B cell (primary cell): ENCODE data around the gene MYO16. TPM values are rescaled to one million over a fixed set of nuclear protein-coding genes. Genes with fewer than 3 reads are reported as not detected.

Experiments used
- ATAC-seq: fragments of 200-7000 bp; cut with Tn5 transposase; one replicate; pipeline ENCODE4 v1.10.0; 2021; ENCODE audit warnings: low read depth, mild to moderate bottlenecking, moderate number of reproducible peaks, moderate library complexity
- CTCF ChIA-PET: fragments of 350-600 bp; sonication (Branson Sonifier 250); formaldehyde crosslinking; loops from one replicate; lab custom pipeline; 2021; ENCODE audit warnings: antibody characterized with exemption, inconsistent platforms; lab: Charles Lee
- POLR2A ChIA-PET: fragments of 350-600 bp; sonication (Branson Sonifier 250); formaldehyde crosslinking; loops from one replicate; lab custom pipeline; 2021; ENCODE audit warnings: antibody characterized with exemption; lab: Charles Lee
- DNase-seq: peaks from one replicate; pipeline ENCODE4 v3.0.0; 2013
- H2AFZ ChIP-seq: 2 replicates; pipeline ENCODE4 v1.6.1; 2012; ENCODE audit warnings: mild to moderate bottlenecking, low read depth, low read length; ENCODE audit not compliant: insufficient read depth, poor library complexity, severe bottlenecking
- H3K27ac ChIP-seq, 2 donors: 1 replicate in 1 of 2; 2 replicates in 1 of 2; pipeline ENCODE4 v1.5.1; 2012 to 2013; ENCODE audit warnings: low read length in 2 of 2, mild to moderate bottlenecking in 2 of 2, moderate library complexity in 1 of 2
- H3K27me3 ChIP-seq, 4 experiments: fragments of 200-600 bp in 1 of 4; sonication (generic) in 1 of 4; replicated peaks in 1 of 4; 1 replicate in 2 of 4; 2 replicates in 2 of 4; pipeline versions ENCODE4 v1.6.1 to v1.7.0; 2013 to 2016; ENCODE audit warnings: low read length in 3 of 4, mild to moderate bottlenecking in 2 of 4, mixed read lengths in 1 of 4, moderate library complexity in 1 of 4; ENCODE audit not compliant: insufficient read depth in 4 of 4, control insufficient read depth in 3 of 4; ENCODE audit errors: control extremely low read depth in 1 of 4
- H3K36me3 ChIP-seq, 2 experiments: replicated peaks in 1 of 2; 1 replicate in 1 of 2; 2 replicates in 1 of 2; pipeline versions ENCODE4 v1.6.1 to v1.7.1; 2013; ENCODE audit warnings: low read length in 1 of 2; ENCODE audit not compliant: insufficient read depth in 2 of 2, control insufficient read depth in 1 of 2; ENCODE audit errors: control extremely low read depth in 1 of 2, extremely low read depth in 1 of 2
- H3K4me1 ChIP-seq, 2 donors: fragments of 200-600 bp in 1 of 2; sonication (generic) in 1 of 2; 1 replicate in 1 of 2; 2 replicates in 1 of 2; pipeline versions ENCODE4 v1.5.1 to v1.6.1; 2013 to 2017; ENCODE audit warnings: low read length in 2 of 2; ENCODE audit not compliant: control insufficient read depth in 2 of 2, insufficient read depth in 2 of 2
- H3K4me2 ChIP-seq: replicated peaks from 2 replicates; pipeline ENCODE3; 2012; ENCODE audit warnings: mild to moderate bottlenecking, low read depth, low read length; ENCODE audit not compliant: poor library complexity, severe bottlenecking
- H3K4me3 ChIP-seq, 5 experiments: fragments of 200-600 bp in 1 of 5; sonication (generic) in 1 of 5; 1 replicate in 3 of 5; 2 replicates in 2 of 5; pipeline versions ENCODE4 v1.5.1 to v1.7.0; 2011 to 2016; ENCODE audit warnings: low read length in 4 of 5, mild to moderate bottlenecking in 4 of 5, low read depth in 2 of 5, control low read depth in 1 of 5, moderate library complexity in 1 of 5; ENCODE audit not compliant: insufficient read depth in 1 of 5; ENCODE audit errors: control extremely low read depth in 1 of 5, extremely low read depth in 1 of 5
- H3K79me2 ChIP-seq: fragments of 200-600 bp; sonication (generic); one replicate; pipeline ENCODE4 v1.6.0; 2016; ENCODE audit warnings: low read length; ENCODE audit not compliant: control insufficient read depth, insufficient read depth
- H3K9ac ChIP-seq: fragments of 200-600 bp; sonication (generic); 2 replicates; pipeline ENCODE4 v1.6.1; 2017; ENCODE audit warnings: mild to moderate bottlenecking, low read length, moderate library complexity
- H3K9me3 ChIP-seq, 3 donors: one replicate each; pipeline versions ENCODE4 v1.6.1 to v1.7.1; 2013; ENCODE audit warnings: low read length in 2 of 3; ENCODE audit not compliant: control insufficient read depth in 2 of 3, insufficient read depth in 1 of 3; ENCODE audit errors: control extremely low read depth in 1 of 3
- H4K20me1 ChIP-seq: 2 replicates; pipeline ENCODE4 v1.6.0; 2012; ENCODE audit warnings: mild to moderate bottlenecking, low read length; ENCODE audit not compliant: insufficient read depth, control insufficient read depth, poor library complexity, severe bottlenecking
- H3K27ac Mint-ChIP-seq: one replicate; pipeline ENCODE4 v1.8.0; 2021; ENCODE audit warnings: mixed read lengths
- H3K27me3 Mint-ChIP-seq: one replicate; pipeline ENCODE4 v1.8.0; 2021; ENCODE audit warnings: mixed read lengths
- H3K4me1 Mint-ChIP-seq: one replicate; pipeline ENCODE4 v1.8.0; 2021; ENCODE audit warnings: mixed read lengths
- H3K4me3 Mint-ChIP-seq: one replicate; pipeline ENCODE4 v1.8.0; 2021; ENCODE audit warnings: mixed read lengths
- H3K9me3 Mint-ChIP-seq: one replicate; pipeline ENCODE4 v1.8.0; 2022; ENCODE audit warnings: mixed read lengths; ENCODE audit not compliant: insufficient read depth
- EZH2 ChIP-seq: IDR thresholded peaks from 2 replicates; pipeline ENCODE4 v1.6.1; 2012; ENCODE audit warnings: borderline replicate concordance, low read depth, mild to moderate bottlenecking, moderate library complexity, low read length; ENCODE audit not compliant: insufficient read depth, poor library complexity, severe bottlenecking
- WGBS: methylation state at CpG from one replicate; pipeline ENCODE4 v1.1.5; 2013; ENCODE audit warnings: missing lambda C conversion rate; ENCODE audit not compliant: insufficient coverage; 5-methylcytosine and 5-hydroxymethylcytosine counted together
- intact Hi-C: fragments of 100-400 bp; cut with micrococcal nuclease; formaldehyde crosslinking; loops from one replicate; pipeline ENCODE4 v1.10.0; 2022
- polyA plus RNA-seq: library from polyadenylated mRNA; depleted of rRNA; stranded (reverse); fragments of >200 nt; gene quantifications from 2 replicates; pipeline ENCODE4 v1.2.3, GENCODE V29; 2012
- total RNA-seq, 2 donors: library from RNA; stranded (reverse); fragments of 120-200 nt in 1 of 2; gene quantifications; 1 replicate in 1 of 2; 2 replicates in 1 of 2; pipeline versions ENCODE4 v1.2.3 to v1.2.4, GENCODE V29; 2013 to 2022
- TF ChIP-seq, protein P1 (sequence below): fragments of 200-600 bp; IDR thresholded peaks from one replicate; pipeline ENCODE4 v1.8.0; 2022; ENCODE audit warnings: antibody characterized with exemption, mild to moderate bottlenecking

MYO16 gene
- total and polyA plus RNA-seq, 2 donors (not counting 1 experiment from before 2014, with no cell fraction given) = not detected

DNA sequence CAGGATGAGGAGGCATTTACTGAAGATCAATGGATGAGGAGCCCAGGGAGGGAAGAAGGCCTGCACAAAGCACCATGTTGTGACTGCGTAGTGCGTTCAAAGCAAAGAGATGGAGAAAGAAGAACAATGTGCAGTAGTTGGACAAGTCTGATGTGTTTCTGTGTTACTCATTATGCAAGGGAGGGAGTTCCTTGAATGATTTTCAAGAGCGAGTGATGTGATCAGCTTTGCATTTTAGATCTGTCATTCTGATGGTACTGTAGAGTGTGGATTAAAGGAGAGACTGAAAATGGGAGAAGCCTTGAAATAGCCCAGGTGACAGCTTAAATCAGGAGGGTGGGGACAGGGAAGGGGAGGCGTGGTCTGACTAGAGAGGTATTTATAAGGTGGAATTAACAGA, 9.5 kb downstream of the MYO16 start:
- no peaks in the 10 kb centered on the region for H3K27me3 Mint-ChIP-seq
- DNase-seq = no peak
- Histone ChIP-seq H3K9me3 (no peaks in the 10 kb centered on the region), H3K27me3 (no peaks in the 10 kb centered on the region), H3K36me3 (no peaks in the 10 kb centered on the region), H3K27ac (no peak overlapping the region), H2AFZ (no peak overlapping the region), H3K9ac (no peak overlapping the region), H4K20me1 (no peaks in the 10 kb centered on the region), H3K79me2 (no peaks in the 10 kb centered on the region), H3K4me3 (no peak overlapping the region), H3K4me2 (no peak overlapping the region), H3K4me1 (no peaks in the 10 kb centered on the region)
- intact Hi-C loops = no loop called here
- no peak overlapping the region for H3K27ac Mint-ChIP-seq
- WGBS = 92% methylated on average over 3 of the region's 4 CpGs
- H3K9me3 Mint-ChIP-seq = peaks cover 3% of the 10 kb centered on the region
- POLR2A ChIA-PET = no interaction called here
- no peaks in the 10 kb centered on the region for H3K4me1 Mint-ChIP-seq
- CTCF ChIA-PET = interaction anchor here (1.5 kb wide), 1 partner anchor 10 kb away, joined by 3 read pairs; the partner anchor contains the start of gene MYO16
- no peak for TF ChIP-seq EZH2
- TF ChIP-seq, protein P1, sequence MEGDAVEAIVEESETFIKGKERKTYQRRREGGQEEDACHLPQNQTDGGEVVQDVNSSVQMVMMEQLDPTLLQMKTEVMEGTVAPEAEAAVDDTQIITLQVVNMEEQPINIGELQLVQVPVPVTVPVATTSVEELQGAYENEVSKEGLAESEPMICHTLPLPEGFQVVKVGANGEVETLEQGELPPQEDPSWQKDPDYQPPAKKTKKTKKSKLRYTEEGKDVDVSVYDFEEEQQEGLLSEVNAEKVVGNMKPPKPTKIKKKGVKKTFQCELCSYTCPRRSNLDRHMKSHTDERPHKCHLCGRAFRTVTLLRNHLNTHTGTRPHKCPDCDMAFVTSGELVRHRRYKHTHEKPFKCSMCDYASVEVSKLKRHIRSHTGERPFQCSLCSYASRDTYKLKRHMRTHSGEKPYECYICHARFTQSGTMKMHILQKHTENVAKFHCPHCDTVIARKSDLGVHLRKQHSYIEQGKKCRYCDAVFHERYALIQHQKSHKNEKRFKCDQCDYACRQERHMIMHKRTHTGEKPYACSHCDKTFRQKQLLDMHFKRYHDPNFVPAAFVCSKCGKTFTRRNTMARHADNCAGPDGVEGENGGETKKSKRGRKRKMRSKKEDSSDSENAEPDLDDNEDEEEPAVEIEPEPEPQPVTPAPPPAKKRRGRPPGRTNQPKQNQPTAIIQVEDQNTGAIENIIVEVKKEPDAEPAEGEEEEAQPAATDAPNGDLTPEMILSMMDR = no peak
- H3K4me3 Mint-ChIP-seq = no peak overlapping the region
- ATAC-seq = no peak

- no peak overlapping the region for H2AFZ ChIP-seq
- H3K4me2 ChIP-seq = no peak overlapping the region
- H4K20me1 ChIP-seq = no peaks in the 10 kb centered on the region
- H3K36me3 ChIP-seq = no peaks in the 10 kb centered on the region
- Mint-ChIP-seq H3K27me3 (no peaks in the 10 kb centered on the region), H3K4me1 (no peaks in the 10 kb centered on the region), H3K9me3 (peaks cover 6% of the 10 kb centered on the region), H3K4me3 (no peak overlapping the region), H3K27ac (no peak overlapping the region)
- H3K4me3 ChIP-seq = no peak overlapping the region
- peaks cover 0 to 6% (median 3%) of the 10 kb centered on the region in 3 donors for H3K9me3 ChIP-seq
- CTCF ChIA-PET = no interaction called here
- no peaks in the 10 kb centered on the region for H3K79me2 ChIP-seq
- TF ChIP-seq EZH2 = no peak
- TF ChIP-seq, protein P1 = no peak
- no peak overlapping the region for H3K9ac ChIP-seq
- ATAC-seq (no peak), DNase-seq (no peak)
- POLR2A ChIA-PET = no interaction called here
- no peak overlapping the region for H3K27ac ChIP-seq
- H3K4me1 ChIP-seq = no peaks in the 10 kb centered on the region
- intact Hi-C loops = no loop called here
- WGBS = 100% methylated on average over 2 of the region's 4 CpGs
- no peaks in the 10 kb centered on the region for H3K27me3 ChIP-seq
Measured at GRCh38 chr13:108643646-108644353, 14.4 kb downstream of the MYO16 start.
